ENCODE results near the gene MEIS2.
A peak's percentile ranks its signal among the peaks of the same experiment; 100 is the strongest.

The MEIS2 gene

DNA sequence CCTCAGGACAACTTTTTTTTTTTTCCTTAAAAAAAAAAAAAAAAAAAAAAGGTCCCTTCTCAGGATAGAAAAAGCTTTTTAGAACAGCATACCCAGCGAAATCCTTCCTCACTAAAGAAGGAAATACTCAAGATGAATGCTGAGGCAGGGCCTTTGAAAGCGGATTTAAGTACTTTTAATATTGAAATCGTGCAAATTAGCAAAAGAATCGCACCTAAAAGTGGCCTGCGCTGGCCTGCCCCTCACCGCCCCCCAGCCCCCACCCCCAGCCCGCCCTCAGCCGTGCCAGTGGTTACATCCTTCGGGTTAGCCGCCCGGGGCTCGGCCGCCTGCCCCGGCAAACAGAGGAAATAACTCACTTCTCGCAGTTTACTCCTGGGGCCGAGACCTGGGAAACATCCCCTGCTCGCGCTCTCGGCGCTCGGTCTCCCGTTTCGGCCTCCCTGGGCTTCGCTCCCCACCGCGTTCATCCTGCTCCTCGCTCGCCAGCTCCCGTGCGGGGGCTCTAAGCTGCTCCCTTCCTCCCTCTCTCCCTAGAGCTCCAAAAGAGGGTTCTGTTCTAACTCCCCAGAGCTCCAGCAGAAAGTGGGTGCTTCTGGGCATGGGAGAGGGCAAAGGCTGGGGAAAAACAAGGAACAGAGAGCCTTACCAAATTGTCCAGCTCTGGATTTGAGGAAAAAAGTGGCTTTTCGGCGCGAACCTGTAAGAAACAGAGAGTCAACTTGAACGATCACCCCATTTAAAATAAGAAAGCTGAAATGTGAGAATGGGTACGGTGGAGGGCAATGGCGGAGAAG is 5.2 kb downstream of the MEIS2 start:
- H3K4me3 ChIP-seq (ENCODE audit: low read length) = no peak overlapping the region
- no peak for TF ChIP-seq CTCF (IDR thresholded peaks at IDR 0.05; ENCODE audit: insufficient read depth, low read depth, low read length, missing control alignments)
- DNase-seq (ENCODE audit: low read depth) = no peak

GRCh38 chr15:37094333-37094914 is 5.9 kb downstream of the MEIS2 start:
- H3K4me3 ChIP-seq (ENCODE audit: low read length) = no peak overlapping the region
- TF ChIP-seq CTCF (IDR thresholded peaks at IDR 0.05; ENCODE audit: insufficient read depth, low read depth, low read length, missing control alignments) = no peak
- no peak for DNase-seq (ENCODE audit: low read depth)

DNA sequence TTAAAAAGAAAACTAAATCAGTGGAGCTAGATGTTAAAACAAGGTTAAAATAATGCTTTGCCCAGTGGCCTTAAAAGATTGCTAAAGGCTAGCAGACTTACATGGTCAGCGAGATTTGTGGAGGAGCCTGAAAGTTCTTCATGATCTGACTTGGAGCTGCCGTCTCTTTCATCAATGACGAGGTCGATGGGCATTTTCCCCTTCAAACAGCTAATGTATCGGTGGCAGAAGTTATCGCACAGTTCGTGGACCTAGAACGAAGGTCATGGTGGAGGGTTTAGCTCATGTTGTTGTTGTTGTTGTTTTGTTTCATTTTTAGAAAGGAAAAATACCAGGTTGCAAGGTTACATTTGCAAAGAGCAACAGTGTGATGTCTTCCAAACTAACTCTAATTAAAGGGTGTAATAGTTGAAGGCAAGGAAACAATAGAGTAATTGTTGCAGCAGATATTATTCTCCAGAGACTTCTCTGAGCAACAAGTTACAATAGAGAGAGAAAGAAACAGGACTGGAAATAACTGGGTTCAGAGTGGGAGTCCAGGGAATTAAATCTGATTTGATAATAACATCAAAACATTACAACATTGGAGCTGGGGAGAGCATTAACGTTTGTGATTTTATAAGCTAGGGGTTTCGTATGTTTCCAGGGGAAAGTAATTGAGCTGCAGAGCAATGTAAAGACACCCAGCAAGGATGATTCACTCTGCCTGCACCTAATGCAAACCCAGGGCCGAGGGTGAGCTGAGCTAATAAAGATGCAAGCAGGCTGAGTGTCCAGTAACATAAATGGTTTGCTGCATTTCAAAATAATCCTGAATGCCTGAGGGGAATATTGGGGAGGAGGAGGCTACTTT is 6.6 kb downstream of the MEIS2 start:
- no peak for TF ChIP-seq CTCF (IDR thresholded peaks at IDR 0.05; ENCODE audit: insufficient read depth, low read depth, low read length, missing control alignments)
- H3K4me3 ChIP-seq (ENCODE audit: low read length) = no peak overlapping the region
- DNase-seq (ENCODE audit: low read depth) = peak; percentile 59

- no peak overlapping the region for H3K4me3 ChIP-seq (ENCODE audit: low read length)
- no peak for DNase-seq (ENCODE audit: low read depth)
- no peak for TF ChIP-seq CTCF (IDR thresholded peaks at IDR 0.05; ENCODE audit: insufficient read depth, low read depth, low read length, missing control alignments)
Measured at GRCh38 chr15:37090543-37091175, 9.7 kb downstream of the MEIS2 start.

- DNase-seq (ENCODE audit: low read depth) = no peak
- TF ChIP-seq CTCF (IDR thresholded peaks at IDR 0.05; ENCODE audit: insufficient read depth, low read depth, low read length, missing control alignments) = no peak
- no peak overlapping the region for H3K4me3 ChIP-seq (ENCODE audit: low read length)
Measured at GRCh38 chr15:37088436-37088835, 11.9 kb downstream of the MEIS2 start.

DNA sequence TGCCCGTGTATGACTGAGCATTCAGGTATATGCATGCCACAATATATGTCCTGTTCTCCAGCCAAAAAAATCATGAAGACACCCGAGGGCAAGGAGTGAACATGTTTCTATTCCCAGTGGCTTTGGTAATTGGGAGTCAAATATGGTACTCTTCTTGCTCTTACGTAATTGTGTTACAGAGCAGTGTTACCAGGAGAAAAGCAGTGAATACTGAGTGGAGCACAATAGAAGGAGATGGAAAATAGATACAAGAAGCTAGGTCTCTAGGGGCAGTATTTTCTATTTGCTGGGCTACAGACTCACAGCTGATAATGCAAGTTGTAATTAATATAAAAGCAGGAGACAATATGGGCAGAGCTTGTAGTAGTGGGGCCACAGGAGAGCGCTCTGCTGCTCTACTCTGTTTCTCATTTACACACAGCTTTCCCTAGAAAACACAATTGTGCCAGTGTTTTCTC is 13.2 kb downstream of the MEIS2 start:
- TF ChIP-seq CTCF (IDR thresholded peaks at IDR 0.05; ENCODE audit: insufficient read depth, low read depth, low read length, missing control alignments) = no peak
- no peak overlapping the region for H3K4me3 ChIP-seq (ENCODE audit: low read length)
- peak; percentile 43 for DNase-seq (ENCODE audit: low read depth)

Measured in epithelial cell of esophagus (primary cell).